GM12874 (cell line): Measurements from ENCODE around the gene GPS1.

ENCODE experiments used
- CTCF ChIP-seq: IDR thresholded peaks from 2 replicates; pipeline ENCODE4 v1.5.1; 2011; ENCODE audit warnings: low read depth, mild to moderate bottlenecking, control low read depth, low read length, moderate library complexity; ENCODE audit not compliant: insufficient read depth

The GPS1 gene

GRCh38 chr17:82012261-82012639, 39.4 kb upstream of the GPS1 start:
- TF ChIP-seq CTCF = no peak

GRCh38 chr17:82012640-82013295, 38.9 kb upstream of the GPS1 start:
- TF ChIP-seq CTCF = no peak

GRCh38 chr17:82013341-82013740, 38.4 kb upstream of the GPS1 start:
- no peak for TF ChIP-seq CTCF

GRCh38 chr17:82013772-82014321, 37.9 kb upstream of the GPS1 start:
- no peak for TF ChIP-seq CTCF

- TF ChIP-seq CTCF = no peak
Measured at GRCh38 chr17:82014432-82014831, 37.3 kb upstream of the GPS1 start.

GRCh38 chr17:82014971-82015310, 36.8 kb upstream of the GPS1 start:
- TF ChIP-seq CTCF = no peak

- TF ChIP-seq CTCF = no peak
Measured at GRCh38 chr17:82015311-82015971, 36.3 kb upstream of the GPS1 start.
